GM12801 (cell line): Measurements from ENCODE around the gene NCKAP5.

Experiments used
- TF ChIP-seq, protein P1 (sequence below): IDR thresholded peaks from one replicate; pipeline ENCODE4 v1.5.1; 2011; ENCODE audit warnings: control low read depth; ENCODE audit not compliant: insufficient read length; ENCODE audit errors: extremely low read depth

The NCKAP5 gene

GRCh38 chr2:133326652-133327397 lies 241.4 kb downstream of the NCKAP5 start:
- TF ChIP-seq, protein P1, sequence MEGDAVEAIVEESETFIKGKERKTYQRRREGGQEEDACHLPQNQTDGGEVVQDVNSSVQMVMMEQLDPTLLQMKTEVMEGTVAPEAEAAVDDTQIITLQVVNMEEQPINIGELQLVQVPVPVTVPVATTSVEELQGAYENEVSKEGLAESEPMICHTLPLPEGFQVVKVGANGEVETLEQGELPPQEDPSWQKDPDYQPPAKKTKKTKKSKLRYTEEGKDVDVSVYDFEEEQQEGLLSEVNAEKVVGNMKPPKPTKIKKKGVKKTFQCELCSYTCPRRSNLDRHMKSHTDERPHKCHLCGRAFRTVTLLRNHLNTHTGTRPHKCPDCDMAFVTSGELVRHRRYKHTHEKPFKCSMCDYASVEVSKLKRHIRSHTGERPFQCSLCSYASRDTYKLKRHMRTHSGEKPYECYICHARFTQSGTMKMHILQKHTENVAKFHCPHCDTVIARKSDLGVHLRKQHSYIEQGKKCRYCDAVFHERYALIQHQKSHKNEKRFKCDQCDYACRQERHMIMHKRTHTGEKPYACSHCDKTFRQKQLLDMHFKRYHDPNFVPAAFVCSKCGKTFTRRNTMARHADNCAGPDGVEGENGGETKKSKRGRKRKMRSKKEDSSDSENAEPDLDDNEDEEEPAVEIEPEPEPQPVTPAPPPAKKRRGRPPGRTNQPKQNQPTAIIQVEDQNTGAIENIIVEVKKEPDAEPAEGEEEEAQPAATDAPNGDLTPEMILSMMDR = no peak

DNA sequence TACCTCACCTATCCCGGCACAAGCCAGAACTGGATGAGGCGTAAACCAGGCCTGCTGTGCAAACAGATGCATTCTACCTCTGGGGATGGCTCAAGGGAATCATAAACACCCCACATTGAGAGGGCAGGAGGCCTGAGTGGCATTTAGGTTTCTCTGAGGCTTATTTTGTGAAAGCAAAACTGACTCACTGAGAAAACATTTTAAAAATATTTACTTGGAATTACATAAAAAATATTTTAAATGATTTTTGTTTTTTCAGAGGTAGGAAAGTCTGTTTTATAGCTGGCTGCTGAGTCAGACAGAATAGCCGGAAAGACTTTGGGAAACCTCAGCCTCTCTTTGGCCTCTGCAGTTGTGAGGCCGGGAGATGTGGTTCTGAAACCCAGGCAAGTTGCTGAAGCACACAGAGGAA lies 244.1 kb downstream of the NCKAP5 start:
- TF ChIP-seq, protein P1 = no peak

GRCh38 chr2:133322909-133323308 lies 245.4 kb downstream of the NCKAP5 start:
- TF ChIP-seq, protein P1 = no peak

- TF ChIP-seq, protein P1 = no peak
Observed at GRCh38 chr2:133317178-133317577, 251.1 kb downstream of the NCKAP5 start.

GRCh38 chr2:133316557-133316956 lies 251.7 kb downstream of the NCKAP5 start:
- TF ChIP-seq, protein P1 = no peak

GRCh38 chr2:133315280-133315679 lies 253.0 kb downstream of the NCKAP5 start:
- TF ChIP-seq, protein P1 = no peak

GRCh38 chr2:133314795-133315194 lies 253.5 kb downstream of the NCKAP5 start:
- TF ChIP-seq, protein P1 = no peak
